ENCODE results near the gene PKD2L2.

- TF ChIP-seq POLR2A (IDR thresholded peaks at IDR 0.05), result no peak
- TF ChIP-seq CTCF (IDR thresholded peaks at IDR 0.05), result no peak
Observed at GRCh38 chr5:137975208-137975607, 86.0 kb downstream of the PKD2L2 start.

Measured in ovary (tissue), 3 donors.